ENCODE results near the gene GAS2.

GAS2 gene

DNA sequence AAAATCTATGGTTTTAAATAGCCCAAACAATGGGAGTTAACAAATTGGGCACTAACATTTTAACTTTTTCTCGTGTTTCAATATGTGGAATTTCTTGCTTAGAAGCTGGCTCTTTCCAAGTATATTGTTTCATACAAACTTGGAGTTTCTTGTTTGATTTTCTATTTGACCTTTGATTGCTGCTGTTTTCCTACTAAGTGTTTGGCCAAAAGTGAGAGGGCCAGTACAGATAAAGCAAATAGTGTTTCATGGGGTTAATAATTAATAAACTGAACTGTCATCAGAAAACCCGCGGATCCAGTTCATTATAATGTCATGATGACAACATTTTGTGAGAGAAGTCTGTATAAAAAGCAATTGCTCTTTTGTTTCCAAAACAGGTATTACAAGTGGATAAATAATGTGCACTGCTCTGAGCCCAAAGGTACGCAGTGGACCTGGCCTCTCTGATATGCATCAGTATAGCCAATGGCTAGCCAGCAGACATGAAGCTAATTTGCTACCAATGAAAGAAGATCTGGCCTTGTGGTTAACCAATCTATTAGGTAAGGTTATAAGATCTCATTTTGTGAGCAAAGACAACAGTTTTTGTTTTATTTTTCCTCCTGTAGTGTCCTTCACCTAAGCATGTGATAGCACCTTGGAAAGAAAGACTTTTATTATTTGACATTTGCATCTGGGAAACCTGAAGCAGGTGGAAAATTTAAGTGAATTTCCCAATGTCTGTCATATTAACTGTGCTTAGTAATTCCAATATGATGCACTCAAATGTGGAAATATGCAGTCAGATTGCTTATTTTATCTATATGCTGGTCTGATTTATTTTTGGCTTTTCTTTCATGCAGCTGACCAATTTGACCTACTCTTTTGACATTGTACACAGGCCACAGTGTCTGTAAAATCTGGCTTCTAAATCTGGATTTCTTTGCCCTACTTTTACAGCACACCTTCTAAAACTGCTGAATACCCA, 8.3 kb downstream of the GAS2 start:
- DNase-seq (ENCODE audit: low read depth in 2 of 2), result no peak

DNA sequence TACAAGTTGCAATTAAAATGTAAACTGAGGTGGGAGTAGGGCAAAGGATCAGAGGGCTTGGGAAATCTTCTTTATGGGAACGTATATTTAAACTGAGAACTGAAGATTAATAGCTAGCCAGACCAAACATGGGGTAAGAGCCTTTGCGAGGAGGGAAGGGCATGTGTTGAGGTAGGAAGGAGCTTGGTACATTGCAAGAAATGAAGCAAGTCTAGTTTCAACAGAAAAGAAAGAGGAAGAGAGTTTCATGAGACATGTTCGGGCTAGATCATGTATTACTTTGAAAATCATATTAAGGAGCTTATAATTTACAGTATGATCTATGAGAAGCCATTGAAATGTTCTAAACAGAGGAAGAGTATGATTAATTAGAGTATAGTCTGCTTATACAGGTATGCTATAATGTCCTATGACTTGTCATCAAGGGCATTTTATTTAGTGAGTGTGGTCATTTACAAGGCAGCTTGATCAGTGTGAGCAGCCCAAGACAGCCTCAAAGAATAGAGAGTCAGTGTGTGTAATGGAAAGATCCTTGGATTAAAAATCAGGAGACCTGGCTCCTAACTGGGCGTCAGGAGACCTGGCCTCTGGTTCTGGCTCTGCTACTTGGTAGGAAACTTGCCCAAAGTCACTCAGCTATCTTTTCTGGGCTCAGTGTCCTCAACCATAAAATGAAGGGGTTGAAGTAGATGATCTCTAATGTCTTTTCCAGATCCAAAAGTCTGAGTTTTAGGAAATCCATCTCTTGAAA, 10.9 kb downstream of the GAS2 start:
- DNase-seq (ENCODE audit: low read depth in 2 of 2), result no peak

DNA sequence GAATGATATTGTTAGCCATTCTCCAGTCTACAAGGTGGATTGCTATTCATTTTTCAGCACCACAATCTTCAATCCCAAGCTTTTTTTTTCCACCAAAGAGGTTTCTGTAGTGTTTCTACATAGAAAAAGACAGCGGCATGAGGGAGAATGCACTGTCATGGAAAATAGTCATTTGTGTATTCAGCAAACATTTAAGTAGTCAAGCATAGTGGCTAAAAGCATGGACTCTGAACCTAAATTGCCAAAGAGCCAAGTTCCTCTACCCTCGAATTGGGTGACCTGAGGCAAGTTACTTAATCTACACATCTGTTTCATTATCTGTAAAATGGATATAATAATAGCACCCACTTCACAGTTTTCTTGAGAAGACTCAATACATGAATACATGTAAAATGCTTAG, 14.2 kb downstream of the GAS2 start:
- no peak for DNase-seq (ENCODE audit: low read depth in 2 of 2)

DNA sequence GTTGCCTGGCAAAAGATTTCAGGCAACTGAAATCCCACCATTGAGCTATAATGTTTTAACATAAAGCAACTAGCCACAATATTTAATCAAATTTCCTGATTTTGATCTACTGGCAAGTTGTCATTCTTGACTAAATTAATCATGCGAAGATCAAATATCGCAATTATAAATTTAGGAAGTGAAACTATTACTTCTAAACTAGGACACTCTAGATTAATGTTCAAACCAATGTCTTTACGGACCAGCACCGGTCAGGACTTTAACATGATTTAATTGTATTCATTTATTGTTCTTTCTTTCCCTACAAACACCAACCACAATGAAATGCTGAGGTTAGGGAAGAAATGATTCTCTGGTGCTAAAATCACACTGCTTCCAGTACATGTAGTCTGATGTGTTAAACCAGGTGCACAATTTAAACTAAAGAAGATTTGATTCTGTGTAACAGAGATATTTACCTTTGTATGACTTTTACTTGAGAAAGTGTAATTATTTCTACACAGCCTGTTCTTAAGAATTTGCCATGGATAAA, 14.9 kb downstream of the GAS2 start:
- no peak for DNase-seq (ENCODE audit: low read depth in 2 of 2)

DNA sequence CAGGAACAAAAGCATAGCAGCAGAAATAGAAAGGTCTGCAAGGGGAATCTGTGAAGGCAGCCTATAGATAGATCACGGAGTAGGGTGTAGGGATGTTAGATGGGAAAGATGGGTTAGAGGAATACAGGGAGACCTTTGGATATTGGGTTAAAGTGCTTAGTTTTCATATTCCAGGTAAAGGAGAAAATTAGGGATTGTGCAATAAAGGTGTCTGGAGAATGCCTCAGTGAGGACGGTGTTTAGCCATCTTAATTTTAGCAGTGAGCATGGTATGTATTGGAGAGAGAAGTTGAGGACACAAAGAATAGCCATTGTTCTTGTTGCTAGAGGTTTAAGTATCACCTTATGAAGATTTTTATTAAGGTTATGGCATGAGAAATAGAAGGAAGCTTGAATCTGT, 17.7 kb downstream of the GAS2 start:
- no peak for DNase-seq (ENCODE audit: low read depth in 2 of 2)

DNA sequence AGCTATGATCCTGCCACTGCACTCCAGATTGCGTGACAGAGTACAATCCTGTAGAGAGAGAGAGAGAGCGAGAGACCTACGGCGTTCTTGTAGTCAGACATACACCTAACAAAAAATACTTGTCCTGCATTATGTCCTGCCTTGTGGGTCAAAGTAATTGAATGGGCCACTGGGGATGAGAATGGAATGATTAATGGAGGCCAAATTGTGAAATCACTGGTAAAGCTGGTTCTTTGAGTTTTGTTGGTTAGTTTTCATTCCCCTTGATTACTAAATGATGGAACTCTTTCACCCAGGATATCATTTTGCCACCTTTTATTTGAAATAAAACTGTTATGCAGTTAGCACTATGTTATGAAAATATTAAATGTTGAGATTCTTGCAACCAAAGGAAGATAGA, 18.7 kb downstream of the GAS2 start:
- DNase-seq (ENCODE audit: low read depth in 2 of 2), result no peak

DNA sequence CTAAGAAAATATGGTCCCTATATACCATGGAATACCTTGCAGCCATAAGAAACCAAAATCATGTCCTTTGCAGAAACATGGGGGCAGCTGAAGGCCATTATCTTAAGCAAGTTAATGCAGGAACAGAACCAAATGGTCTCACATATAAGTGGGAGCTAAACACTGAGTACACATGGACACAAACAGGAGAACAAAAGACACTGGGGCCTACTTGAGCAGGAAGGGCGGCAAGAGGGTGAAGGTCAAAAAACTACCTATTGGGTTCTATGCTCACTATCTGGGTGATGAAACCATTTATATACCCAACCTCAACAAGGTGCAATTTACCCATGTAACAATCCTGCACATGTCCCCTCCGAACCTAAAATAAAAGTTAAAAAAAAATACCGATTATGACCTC, 22.5 kb downstream of the GAS2 start:
- no peak for DNase-seq (ENCODE audit: low read depth in 2 of 2)

DNA sequence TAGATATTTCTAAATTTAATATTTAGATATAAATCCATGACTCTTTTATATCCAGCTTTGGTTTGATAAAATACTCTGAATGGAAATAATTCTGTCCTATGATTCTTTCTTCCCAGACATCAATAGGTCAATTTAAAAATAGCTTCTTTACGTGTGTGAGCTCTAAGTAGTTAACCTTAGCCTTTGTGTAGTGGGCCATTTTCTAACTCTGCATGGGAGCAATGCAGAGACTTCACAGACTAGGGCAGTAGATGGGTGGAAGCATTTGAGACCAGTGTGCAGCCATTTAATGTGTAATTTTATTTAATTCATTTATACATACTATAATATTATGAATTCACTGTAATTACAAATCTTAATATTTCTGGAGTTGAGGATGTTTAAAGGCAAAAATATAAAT, 23.8 kb downstream of the GAS2 start:
- no peak for DNase-seq (ENCODE audit: low read depth in 2 of 2)

DNA sequence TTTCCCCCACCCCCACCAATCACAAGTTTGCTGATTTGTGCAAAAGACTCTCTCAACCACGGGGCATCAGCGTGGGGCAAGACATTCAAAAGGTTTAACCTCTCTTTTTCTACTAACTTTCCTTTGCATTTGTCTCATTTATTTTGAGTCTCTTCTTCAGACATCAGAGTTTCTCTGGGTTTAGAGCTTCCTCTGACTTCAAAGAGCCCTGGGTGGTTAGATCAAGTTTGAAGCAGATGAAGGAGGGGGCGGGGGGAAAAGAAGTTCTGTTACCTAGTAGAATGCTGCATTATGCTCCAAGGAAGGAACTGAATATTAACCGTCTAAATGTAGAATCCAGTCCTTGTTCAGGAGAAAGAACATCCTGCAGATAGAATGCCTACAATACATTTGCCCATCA, 24.5 kb downstream of the GAS2 start:
- no peak for DNase-seq (ENCODE audit: low read depth in 2 of 2)

DNA sequence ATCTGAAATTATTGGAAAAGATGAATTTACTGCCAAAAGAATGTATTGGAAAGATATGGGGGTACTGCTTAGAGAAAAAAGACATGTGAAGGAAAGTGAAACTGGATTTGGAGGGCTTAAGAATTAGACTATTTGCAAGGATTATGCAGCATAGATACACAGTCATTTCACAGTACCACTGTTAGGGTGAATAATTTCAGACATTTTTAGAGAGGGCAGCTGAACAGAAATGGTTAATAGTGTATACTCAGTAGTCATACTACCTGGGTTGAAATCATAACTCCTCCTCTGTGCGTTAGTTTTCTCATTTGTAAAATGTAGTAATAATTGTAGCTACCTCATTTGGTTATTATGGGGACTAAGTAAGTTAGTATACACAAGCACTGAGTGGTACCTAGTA, 33.0 kb downstream of the GAS2 start:
- DNase-seq (ENCODE audit: low read depth in 2 of 2), result no peak

DNA sequence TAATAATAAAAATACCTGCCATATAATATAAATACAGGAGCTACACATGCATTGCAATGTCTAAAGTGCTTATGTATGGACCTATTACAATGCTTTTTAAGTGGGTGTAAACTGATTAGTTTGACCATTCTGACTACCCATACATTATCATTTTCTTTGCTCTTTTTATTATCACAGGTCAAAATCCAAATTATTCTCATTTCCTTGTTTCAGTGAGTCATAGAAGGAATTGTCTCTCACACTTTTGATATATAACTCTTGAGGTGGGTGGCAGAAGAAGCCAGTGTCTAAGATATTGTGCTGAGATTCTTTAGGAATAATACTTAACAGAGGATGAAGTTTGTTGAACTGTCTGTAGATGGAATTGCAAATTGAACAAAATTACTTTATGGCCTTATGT, 35.6 kb downstream of the GAS2 start:
- no peak for DNase-seq (ENCODE audit: low read depth in 2 of 2)

DNA sequence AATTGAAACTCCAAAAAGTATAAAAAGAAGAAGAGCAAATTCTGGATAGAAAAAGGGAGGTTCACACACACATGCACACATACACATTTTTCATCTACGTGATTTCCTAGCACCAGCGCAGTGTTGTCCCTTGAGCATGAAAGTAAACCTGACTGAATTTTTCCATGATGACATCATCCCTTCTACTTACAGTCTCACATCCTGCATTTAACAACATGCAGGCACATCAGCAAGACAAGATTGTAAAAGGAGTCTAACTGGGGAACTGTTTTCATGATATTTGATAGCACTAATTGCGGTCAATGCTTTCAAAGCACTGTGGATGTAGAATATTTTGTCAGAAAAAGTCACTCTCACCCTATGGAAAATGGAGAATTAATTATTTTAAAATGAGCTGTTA, 36.6 kb downstream of the GAS2 start:
- DNase-seq (ENCODE audit: low read depth in 2 of 2), result peak in 1 of 2 donors; percentile 2

DNA sequence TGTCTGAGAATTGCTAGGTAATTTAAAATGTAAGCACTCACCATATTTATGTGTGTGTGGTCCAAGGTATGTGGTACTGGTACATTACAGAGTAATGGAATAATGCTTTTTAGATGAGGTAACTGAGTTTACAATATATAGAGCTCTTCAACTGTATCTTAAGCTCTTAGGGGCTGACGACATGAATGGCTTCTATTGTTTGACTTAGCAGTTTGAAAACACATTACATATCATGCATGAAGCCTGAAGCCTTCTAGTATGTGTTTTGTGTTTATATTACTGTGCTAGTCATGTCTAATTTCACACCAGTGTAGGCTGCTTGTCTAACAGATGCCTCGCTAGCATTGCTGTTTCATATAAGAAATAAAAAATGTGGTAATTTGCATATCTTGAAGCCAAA, 37.2 kb downstream of the GAS2 start:
- no peak for DNase-seq (ENCODE audit: low read depth in 2 of 2)

DNA sequence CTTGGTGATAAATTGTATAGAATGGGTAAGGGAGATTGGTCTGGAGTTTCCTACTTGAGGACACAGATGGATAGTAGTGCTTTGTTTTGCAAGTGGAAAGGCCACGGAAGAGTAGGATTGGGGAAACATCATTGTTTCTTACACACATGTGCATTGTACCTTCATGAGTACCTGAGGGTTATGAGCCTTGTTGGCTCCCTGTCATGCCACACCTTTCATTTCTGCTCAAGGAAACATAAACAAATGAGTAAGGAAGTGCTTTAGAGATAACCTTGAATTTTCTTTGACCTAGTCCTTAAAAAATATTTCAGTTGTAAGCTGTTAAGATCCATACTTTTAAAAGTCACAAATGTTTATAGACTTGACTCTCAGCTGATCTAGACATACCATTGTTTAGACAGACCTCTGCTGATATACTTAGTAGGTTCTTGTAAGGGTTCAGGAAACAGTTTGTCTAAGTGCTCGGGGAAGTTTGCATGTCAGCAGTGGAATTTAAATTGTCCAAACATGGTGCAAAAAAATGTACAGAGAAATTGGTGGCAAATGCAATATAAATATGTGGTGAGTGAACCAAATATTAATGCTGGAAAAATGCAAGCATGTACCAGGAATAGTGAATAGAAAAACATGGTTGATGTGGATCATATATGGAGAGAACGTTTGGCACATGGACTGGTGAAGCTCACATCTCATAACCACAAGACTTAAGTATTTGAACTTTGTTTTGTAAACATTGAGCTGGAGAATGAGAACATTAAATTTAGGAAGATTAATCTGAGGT, 40.9 kb downstream of the GAS2 start:
- no peak for DNase-seq (ENCODE audit: low read depth in 2 of 2)

DNA sequence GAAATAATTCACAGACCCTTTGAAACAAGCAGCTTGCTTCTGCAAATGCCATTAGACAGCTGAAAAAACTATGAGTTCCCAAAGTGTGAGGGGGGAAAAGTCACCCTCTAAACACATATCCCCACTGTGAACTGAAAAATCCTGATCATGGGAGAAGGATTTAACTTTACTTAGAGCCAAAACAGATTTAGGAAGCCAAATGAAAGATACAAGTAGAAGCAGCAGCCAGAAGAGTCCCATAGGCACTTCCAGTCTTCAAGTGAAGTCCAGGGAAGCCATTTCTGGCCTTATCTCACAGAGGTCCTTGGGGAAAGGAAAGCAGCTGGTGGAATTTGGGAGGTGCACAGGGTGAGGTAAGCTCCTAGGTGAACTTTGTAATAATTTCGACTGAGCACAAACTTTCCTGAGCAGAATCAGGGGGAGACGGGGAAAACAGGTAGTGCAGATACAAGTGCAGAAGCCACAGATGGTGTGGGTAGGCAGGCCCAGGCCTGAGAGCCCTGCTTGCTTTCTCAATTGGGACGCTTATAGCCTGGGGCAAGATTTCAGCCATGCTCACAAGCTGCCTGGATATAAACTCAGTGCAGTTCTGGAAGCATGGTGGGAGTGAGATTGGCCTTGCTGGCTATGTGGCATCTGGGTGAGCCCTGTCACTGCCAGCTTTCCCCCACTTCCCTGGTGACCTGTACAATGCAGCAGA, 44.8 kb downstream of the GAS2 start:
- DNase-seq (ENCODE audit: low read depth in 2 of 2), result no peak

DNA sequence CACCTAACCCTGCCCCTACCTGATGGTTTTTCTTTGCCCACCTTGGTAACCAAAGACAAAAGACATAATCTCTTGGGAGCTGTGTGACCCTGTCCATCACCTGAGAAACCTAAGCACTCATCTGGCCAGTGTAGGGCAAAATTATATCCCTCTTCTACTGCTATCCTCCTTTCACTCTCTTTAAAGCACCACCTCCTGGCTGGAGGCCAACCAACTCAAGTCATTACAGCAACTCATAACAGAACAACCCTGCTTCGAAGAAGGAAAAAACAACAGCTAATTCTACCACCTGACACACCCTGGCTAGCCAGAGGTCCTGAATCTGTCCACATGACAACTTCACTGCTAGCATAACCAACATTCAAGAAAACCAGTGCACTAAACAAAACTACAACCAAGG, 45.5 kb downstream of the GAS2 start:
- peak in 1 of 2 donors; percentile 1 for DNase-seq (ENCODE audit: low read depth in 2 of 2)

DNA sequence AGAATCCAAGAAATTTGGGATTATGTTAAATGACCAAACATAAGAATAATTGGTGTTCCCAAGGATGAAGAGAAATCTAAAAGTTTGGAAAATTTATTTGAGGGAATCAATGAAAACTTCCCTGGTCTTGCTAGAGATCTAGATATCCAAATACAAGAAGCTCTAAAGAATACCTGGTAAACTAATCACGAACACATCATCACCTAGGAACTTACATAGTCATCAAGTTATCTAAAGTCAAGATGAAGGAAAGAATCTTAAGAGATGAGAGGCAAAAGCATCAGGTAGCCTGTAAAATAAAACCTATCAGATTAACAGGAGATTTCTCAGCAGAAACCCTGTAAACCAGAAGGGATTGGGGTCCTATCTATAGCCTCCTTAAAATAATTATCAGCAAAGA, 46.9 kb downstream of the GAS2 start:
- no peak for DNase-seq (ENCODE audit: low read depth in 2 of 2)

DNA sequence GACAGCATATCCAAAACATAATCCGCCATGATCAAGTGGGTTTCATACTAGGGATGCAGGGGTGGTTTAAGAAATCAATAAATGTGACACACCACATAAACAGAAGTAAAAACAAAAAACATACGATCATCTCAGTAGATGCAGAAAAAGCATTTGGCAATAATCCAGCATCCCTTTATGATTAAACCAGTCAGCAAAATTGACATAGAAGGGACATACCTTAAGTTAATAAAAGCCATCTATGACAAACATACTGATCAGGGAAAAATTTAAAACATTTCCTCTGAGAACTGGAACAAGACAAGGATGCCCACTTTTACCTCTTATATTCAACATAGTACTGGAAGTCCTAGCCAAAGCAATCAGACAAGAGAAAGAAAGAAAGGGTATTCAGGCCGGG, 49.6 kb downstream of the GAS2 start:
- no peak for DNase-seq (ENCODE audit: low read depth in 2 of 2)

DNA sequence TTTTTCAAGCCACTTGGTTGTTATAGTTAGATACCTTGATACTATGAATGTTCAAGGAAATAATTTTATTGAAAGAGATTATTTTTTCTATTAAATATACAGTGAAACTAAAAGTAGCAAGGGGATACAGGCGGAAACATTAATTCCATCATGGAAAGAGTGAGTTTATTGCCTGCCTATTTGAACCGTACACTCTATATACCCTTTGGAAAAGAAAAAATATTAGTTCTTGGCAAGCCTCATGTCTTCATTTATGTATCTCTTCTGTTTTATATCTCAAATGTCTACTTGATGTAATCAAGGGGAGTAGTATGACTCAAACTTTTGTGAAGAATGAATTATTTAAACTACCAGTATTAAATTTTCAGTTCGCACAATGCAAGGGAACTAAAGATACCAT, 54.0 kb downstream of the GAS2 start:
- no peak for DNase-seq (ENCODE audit: low read depth in 2 of 2)

DNA sequence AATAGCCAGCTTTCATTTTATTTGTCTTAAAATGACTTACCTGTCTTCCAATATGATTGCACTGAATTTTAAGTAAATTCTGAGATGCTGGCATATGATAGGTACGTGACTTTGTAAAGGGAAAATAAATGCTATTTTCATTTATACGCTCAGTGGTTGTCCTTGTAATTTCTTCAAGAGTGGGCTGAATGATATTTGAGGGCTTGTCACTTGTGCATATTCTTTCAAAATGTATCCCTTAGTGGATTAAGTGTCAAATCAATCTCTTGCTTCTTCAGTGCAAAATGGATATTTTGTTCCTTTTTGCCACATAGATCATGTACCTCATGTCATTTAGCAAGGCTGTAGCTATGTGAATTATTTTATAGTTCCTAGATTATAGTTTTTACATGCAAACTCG, 56.9 kb downstream of the GAS2 start:
- DNase-seq (ENCODE audit: low read depth in 2 of 2), result no peak

DNA sequence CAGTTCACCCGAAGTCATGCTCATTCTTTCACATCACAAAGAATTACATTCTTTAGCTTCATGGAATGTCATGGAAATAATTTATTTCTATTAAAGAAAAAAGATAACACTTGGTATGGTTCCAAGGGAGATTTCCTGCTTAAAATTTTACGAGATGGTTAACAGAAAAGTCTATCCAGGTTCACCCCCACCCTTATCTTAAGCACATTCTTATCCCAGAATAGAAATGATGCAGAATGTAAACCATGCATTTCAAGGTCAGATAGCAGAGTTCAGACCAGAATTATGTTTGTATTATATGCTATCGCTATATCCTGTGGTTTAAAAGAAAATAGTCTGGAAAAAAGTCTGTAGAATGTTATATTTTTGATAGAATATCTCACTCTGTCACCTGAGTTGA, 58.7 kb downstream of the GAS2 start:
- DNase-seq (ENCODE audit: low read depth in 2 of 2), result no peak

Measured in stimulated activated CD4-positive, alpha-beta T cell treated with anti-CD3 and anti-CD28 coated beads, Interleukin-15, amount 100 ng/mL, for 48 hours (primary cell).